ENCODE data around the gene EPHA1.

Gene EPHA1

GRCh38 chr7:143355450-143356385 is 52.9 kb downstream of the EPHA1 start:
- TF ChIP-seq EZH2phosphoT487 (IDR thresholded peaks at IDR 0.05; ENCODE audit: borderline replicate concordance, low read length) = no peak
- peak; percentile 49 for TF ChIP-seq CTCF (IDR thresholded peaks at IDR 0.05; ENCODE audit: low read depth, low read length, poor library complexity, severe bottlenecking)
- Histone ChIP-seq H3K4me3 (ENCODE audit: low read length) (no peak overlapping the region), H3F3A (ENCODE audit: control insufficient read depth, insufficient read depth) (no peaks in the 10 kb centered on the region), H3K9me2 (replicated peaks; ENCODE audit: control insufficient read depth, low read length) (no peaks in the 10 kb centered on the region), H4K20me1 (ENCODE audit: control insufficient read depth, insufficient read depth, low read depth, low read length) (no peaks in the 10 kb centered on the region), H3K27ac (ENCODE audit: low read depth, low read length) (no peak overlapping the region), H3K9me3 (ENCODE audit: control insufficient read depth, insufficient read depth, low read length) (no peaks in the 10 kb centered on the region), H3K27me3 (ENCODE audit: control insufficient read depth, low read length) (peaks cover 50% of the 10 kb centered on the region), H3K4me2 (ENCODE audit: low read length) (no peak overlapping the region), H3K79me2 (ENCODE audit: control insufficient read depth, low read length) (no peaks in the 10 kb centered on the region), H3K4me1 (ENCODE audit: control insufficient read depth, low read length) (no peaks in the 10 kb centered on the region), H3K36me3 (ENCODE audit: control insufficient read depth, low read length) (no peaks in the 10 kb centered on the region)

GRCh38 chr7:143354965-143355364 is 53.7 kb downstream of the EPHA1 start:
- H3K4me1 ChIP-seq (ENCODE audit: control insufficient read depth, low read length) = no peaks in the 10 kb centered on the region
- H3K9me3 ChIP-seq (ENCODE audit: control insufficient read depth, insufficient read depth, low read length) = no peaks in the 10 kb centered on the region
- no peaks in the 10 kb centered on the region for H3K9me2 ChIP-seq (replicated peaks; ENCODE audit: control insufficient read depth, low read length)
- TF ChIP-seq CTCF (IDR thresholded peaks at IDR 0.05; ENCODE audit: low read depth, low read length, poor library complexity, severe bottlenecking) = no peak
- no peak for TF ChIP-seq EZH2phosphoT487 (IDR thresholded peaks at IDR 0.05; ENCODE audit: borderline replicate concordance, low read length)
- H3F3A ChIP-seq (ENCODE audit: control insufficient read depth, insufficient read depth) = no peaks in the 10 kb centered on the region
- H4K20me1 ChIP-seq (ENCODE audit: control insufficient read depth, insufficient read depth, low read depth, low read length) = no peaks in the 10 kb centered on the region
- no peak overlapping the region for H3K27ac ChIP-seq (ENCODE audit: low read depth, low read length)
- H3K4me2 ChIP-seq (ENCODE audit: low read length) = no peak overlapping the region
- no peaks in the 10 kb centered on the region for H3K79me2 ChIP-seq (ENCODE audit: control insufficient read depth, low read length)
- H3K4me3 ChIP-seq (ENCODE audit: low read length) = no peak overlapping the region
- peaks cover 46% of the 10 kb centered on the region for H3K27me3 ChIP-seq (ENCODE audit: control insufficient read depth, low read length)
- no peaks in the 10 kb centered on the region for H3K36me3 ChIP-seq (ENCODE audit: control insufficient read depth, low read length)

GRCh38 chr7:143354376-143354775 is 54.3 kb downstream of the EPHA1 start:
- Histone ChIP-seq H3K4me1 (ENCODE audit: control insufficient read depth, low read length) (no peaks in the 10 kb centered on the region), H4K20me1 (ENCODE audit: control insufficient read depth, insufficient read depth, low read depth, low read length) (no peaks in the 10 kb centered on the region), H3K4me3 (ENCODE audit: low read length) (no peak overlapping the region), H3K36me3 (ENCODE audit: control insufficient read depth, low read length) (no peaks in the 10 kb centered on the region), H3K27ac (ENCODE audit: low read depth, low read length) (no peak overlapping the region), H3K27me3 (ENCODE audit: control insufficient read depth, low read length) (peaks cover 40% of the 10 kb centered on the region), H3K79me2 (ENCODE audit: control insufficient read depth, low read length) (no peaks in the 10 kb centered on the region), H3K4me2 (ENCODE audit: low read length) (no peak overlapping the region), H3K9me2 (replicated peaks; ENCODE audit: control insufficient read depth, low read length) (no peaks in the 10 kb centered on the region), H3F3A (ENCODE audit: control insufficient read depth, insufficient read depth) (no peaks in the 10 kb centered on the region), H3K9me3 (ENCODE audit: control insufficient read depth, insufficient read depth, low read length) (no peaks in the 10 kb centered on the region)
- TF ChIP-seq EZH2phosphoT487 (IDR thresholded peaks at IDR 0.05; ENCODE audit: borderline replicate concordance, low read length) = no peak
- TF ChIP-seq CTCF (IDR thresholded peaks at IDR 0.05; ENCODE audit: low read depth, low read length, poor library complexity, severe bottlenecking) = no peak
